Panc1 (cell line): Measurements from ENCODE around the gene FRMD7. TPM values are rescaled to one million over a fixed set of nuclear protein-coding genes. Genes with fewer than 3 reads are reported as not detected.

Experiments used
- ATAC-seq: fragments of 200-7000 bp; cut with Tn5 transposase; 2 replicates; pipeline ENCODE4 v1.9.1; 2020; ENCODE audit warnings: mild to moderate bottlenecking, moderate library complexity
- BruUV-seq: library from RNA; stranded (reverse); fragments of 400-500 nt; replicated peaks from 2 replicates; lab custom pipeline; 2021; lab: Mats Ljungman, UMichigan
- CTCF ChIA-PET: fragments of 300-600 bp; sonication (Branson Sonifier 250); formaldehyde crosslinking; loops from one replicate; lab custom pipeline; 2022; ENCODE audit warnings: antibody characterized with exemption; lab: Charles Lee
- POLR2A ChIA-PET: fragments of 300-600 bp; sonication (Branson Sonifier 250); formaldehyde crosslinking; loops from one replicate; lab custom pipeline; 2022; ENCODE audit warnings: antibody characterized with exemption; lab: Charles Lee
- DNase-seq: peaks from one replicate; pipeline ENCODE4 v3.0.0-alpha.2; 2010; ENCODE audit warnings: low read depth, low spot score
- H3K27ac ChIP-seq: 2 replicates; pipeline ENCODE4 v1.5.1; 2011; ENCODE audit warnings: mild to moderate bottlenecking, low read length, inconsistent platforms
- H3K27me3 ChIP-seq: fragments of 200-500 bp; sonication (Bioruptor generic); 2 replicates; pipeline ENCODE4 v1.6.0; 2014; ENCODE audit warnings: low read length, inconsistent platforms; ENCODE audit not compliant: control insufficient read depth, insufficient read depth
- H3K36me3 ChIP-seq: fragments of 200-500 bp; sonication (Bioruptor generic); 2 replicates; pipeline ENCODE4 v1.5.1; 2014; ENCODE audit warnings: inconsistent platforms, mild to moderate bottlenecking, low read length, moderate library complexity; ENCODE audit not compliant: control insufficient read depth, insufficient read depth
- H3K4me1 ChIP-seq: 2 replicates; pipeline ENCODE4 v1.5.1; 2011; ENCODE audit warnings: inconsistent platforms, mild to moderate bottlenecking, low read length, moderate library complexity; ENCODE audit not compliant: control insufficient read depth, insufficient read depth
- H3K4me3 ChIP-seq, 2 experiments: 2 replicates each; pipeline ENCODE4 v1.5.1; 2011 to 2012; ENCODE audit warnings: low read depth in 2 of 2, low read length in 2 of 2, mild to moderate bottlenecking in 2 of 2, inconsistent platforms in 1 of 2, moderate library complexity in 1 of 2
- H3K9me3 ChIP-seq: fragments of 200-500 bp; sonication (Bioruptor generic); 2 replicates; pipeline ENCODE4 v1.5.1; 2014; ENCODE audit warnings: low read depth, mild to moderate bottlenecking, inconsistent platforms, low read length, moderate library complexity; ENCODE audit not compliant: control insufficient read depth, insufficient read depth
- POLR2AphosphoS5 ChIP-seq: IDR thresholded peaks from 2 replicates; pipeline ENCODE4 v1.6.1; 2012; ENCODE audit warnings: mild to moderate bottlenecking, low read depth, low read length, moderate library complexity
- SIN3A ChIP-seq: IDR thresholded peaks from 2 replicates; pipeline ENCODE4 v1.6.1; 2012; ENCODE audit warnings: low read depth, mild to moderate bottlenecking, low read length, moderate library complexity, borderline replicate concordance; ENCODE audit not compliant: insufficient read depth
- TCF7L2 ChIP-seq: IDR thresholded peaks from 2 replicates; pipeline ENCODE4 v1.6.1; 2011; ENCODE audit warnings: mild to moderate bottlenecking, low read depth, low read length, inconsistent platforms
- in situ Hi-C: cut with HindIII; loops from 2 replicates; pipeline ENCODE4 v1.10.0; 2016; ENCODE audit warnings: low sequenced_read_pairs, low pct_unique_long_range_greater_than_20kb
- intact Hi-C: fragments of 100-400 bp; cut with micrococcal nuclease; formaldehyde crosslinking; loops from one replicate; pipeline ENCODE4 v1.10.0; 2022; ENCODE audit not compliant: unreplicated experiment
- total RNA-seq: library from RNA; stranded (reverse); gene quantifications from one replicate; pipeline ENCODE4 v1.2.1, GENCODE V29; 2021; ENCODE audit not compliant: unreplicated experiment
- TF ChIP-seq, protein P1 (sequence below): fragments of 450-650 bp; IDR thresholded peaks from 2 replicates; pipeline ENCODE4 v1.5.1; 2017; ENCODE audit warnings: mild to moderate bottlenecking
- TF ChIP-seq, protein P2 (sequence below), 2 experiments: IDR thresholded peaks; 2 replicates each; pipeline ENCODE4 v1.6.1; 2011 to 2012; ENCODE audit warnings: low read depth in 2 of 2, control low read depth in 1 of 2, low read length in 1 of 2, mild to moderate bottlenecking in 1 of 2, moderate library complexity in 1 of 2; ENCODE audit not compliant: insufficient read depth in 1 of 2

The FRMD7 gene
- total RNA-seq, 1 experiment from 2014 or later: not detected

GRCh38 chrX:132086672-132087071, 41.1 kb downstream of the FRMD7 start:
- Histone ChIP-seq H3K4me1 (no peaks in the 10 kb centered on the region), H3K27me3 (peaks cover 2% of the 10 kb centered on the region; the same call in 1 of the 2 replicates), H3K36me3 (no peaks in the 10 kb centered on the region), H3K4me3 (no peak overlapping the region), H3K27ac (no peak overlapping the region), H3K9me3 (no peaks in the 10 kb centered on the region)
- DNase-seq: no peak
- no TSS peak for BruUV-seq
- TF ChIP-seq TCF7L2 (no peak), SIN3A (no peak), POLR2AphosphoS5 (no peak)
- TF ChIP-seq, protein P1, sequence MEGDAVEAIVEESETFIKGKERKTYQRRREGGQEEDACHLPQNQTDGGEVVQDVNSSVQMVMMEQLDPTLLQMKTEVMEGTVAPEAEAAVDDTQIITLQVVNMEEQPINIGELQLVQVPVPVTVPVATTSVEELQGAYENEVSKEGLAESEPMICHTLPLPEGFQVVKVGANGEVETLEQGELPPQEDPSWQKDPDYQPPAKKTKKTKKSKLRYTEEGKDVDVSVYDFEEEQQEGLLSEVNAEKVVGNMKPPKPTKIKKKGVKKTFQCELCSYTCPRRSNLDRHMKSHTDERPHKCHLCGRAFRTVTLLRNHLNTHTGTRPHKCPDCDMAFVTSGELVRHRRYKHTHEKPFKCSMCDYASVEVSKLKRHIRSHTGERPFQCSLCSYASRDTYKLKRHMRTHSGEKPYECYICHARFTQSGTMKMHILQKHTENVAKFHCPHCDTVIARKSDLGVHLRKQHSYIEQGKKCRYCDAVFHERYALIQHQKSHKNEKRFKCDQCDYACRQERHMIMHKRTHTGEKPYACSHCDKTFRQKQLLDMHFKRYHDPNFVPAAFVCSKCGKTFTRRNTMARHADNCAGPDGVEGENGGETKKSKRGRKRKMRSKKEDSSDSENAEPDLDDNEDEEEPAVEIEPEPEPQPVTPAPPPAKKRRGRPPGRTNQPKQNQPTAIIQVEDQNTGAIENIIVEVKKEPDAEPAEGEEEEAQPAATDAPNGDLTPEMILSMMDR: no peak
- TF ChIP-seq, protein P2, sequence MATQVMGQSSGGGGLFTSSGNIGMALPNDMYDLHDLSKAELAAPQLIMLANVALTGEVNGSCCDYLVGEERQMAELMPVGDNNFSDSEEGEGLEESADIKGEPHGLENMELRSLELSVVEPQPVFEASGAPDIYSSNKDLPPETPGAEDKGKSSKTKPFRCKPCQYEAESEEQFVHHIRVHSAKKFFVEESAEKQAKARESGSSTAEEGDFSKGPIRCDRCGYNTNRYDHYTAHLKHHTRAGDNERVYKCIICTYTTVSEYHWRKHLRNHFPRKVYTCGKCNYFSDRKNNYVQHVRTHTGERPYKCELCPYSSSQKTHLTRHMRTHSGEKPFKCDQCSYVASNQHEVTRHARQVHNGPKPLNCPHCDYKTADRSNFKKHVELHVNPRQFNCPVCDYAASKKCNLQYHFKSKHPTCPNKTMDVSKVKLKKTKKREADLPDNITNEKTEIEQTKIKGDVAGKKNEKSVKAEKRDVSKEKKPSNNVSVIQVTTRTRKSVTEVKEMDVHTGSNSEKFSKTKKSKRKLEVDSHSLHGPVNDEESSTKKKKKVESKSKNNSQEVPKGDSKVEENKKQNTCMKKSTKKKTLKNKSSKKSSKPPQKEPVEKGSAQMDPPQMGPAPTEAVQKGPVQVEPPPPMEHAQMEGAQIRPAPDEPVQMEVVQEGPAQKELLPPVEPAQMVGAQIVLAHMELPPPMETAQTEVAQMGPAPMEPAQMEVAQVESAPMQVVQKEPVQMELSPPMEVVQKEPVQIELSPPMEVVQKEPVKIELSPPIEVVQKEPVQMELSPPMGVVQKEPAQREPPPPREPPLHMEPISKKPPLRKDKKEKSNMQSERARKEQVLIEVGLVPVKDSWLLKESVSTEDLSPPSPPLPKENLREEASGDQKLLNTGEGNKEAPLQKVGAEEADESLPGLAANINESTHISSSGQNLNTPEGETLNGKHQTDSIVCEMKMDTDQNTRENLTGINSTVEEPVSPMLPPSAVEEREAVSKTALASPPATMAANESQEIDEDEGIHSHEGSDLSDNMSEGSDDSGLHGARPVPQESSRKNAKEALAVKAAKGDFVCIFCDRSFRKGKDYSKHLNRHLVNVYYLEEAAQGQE (IDR thresholded peaks at IDR 0.05; ENCODE audit: insufficient read depth in 1 of 2, low read depth in 2 of 2, low read length in 1 of 2): no peak
- POLR2A ChIA-PET: no interaction called here
- CTCF ChIA-PET: no interaction called here
- in situ Hi-C loops (no loop called here), intact Hi-C loops (no loop called here)
- no peak for ATAC-seq

GRCh38 chrX:132085786-132086185, 42.0 kb downstream of the FRMD7 start:
- ChIA-PET POLR2A (no interaction called here), CTCF (no interaction called here)
- Histone ChIP-seq H3K36me3 (no peaks in the 10 kb centered on the region), H3K4me1 (no peaks in the 10 kb centered on the region), H3K4me3 (no peak overlapping the region), H3K27ac (no peak overlapping the region), H3K27me3 (peaks cover 2% of the 10 kb centered on the region; the same call in 1 of the 2 replicates), H3K9me3 (no peaks in the 10 kb centered on the region)
- no TSS peak for BruUV-seq
- no peak for DNase-seq
- ATAC-seq: no peak
- intact Hi-C loops (no loop called here), in situ Hi-C loops (no loop called here)
- TF ChIP-seq POLR2AphosphoS5: no peak
- TF ChIP-seq, protein P2 (IDR thresholded peaks at IDR 0.05; ENCODE audit: insufficient read depth in 1 of 2, low read depth in 2 of 2, low read length in 1 of 2): no peak
- no peak for TF ChIP-seq SIN3A
- TF ChIP-seq, protein P1: no peak
- TF ChIP-seq TCF7L2: no peak
